T-helper 2 cell treated with Interferon-gamma antibody and Interleukin-4, amounts not matched to agents 100 ng/mL and 5 ng/mL, for 36 hours (primary cell): ENCODE data around the gene RBPMS2. TPM values are rescaled to one million over a fixed set of nuclear protein-coding genes. Genes with fewer than 3 reads are reported as not detected.

Experiments used
- intact Hi-C: fragments of 100-400 bp; cut with micrococcal nuclease; formaldehyde crosslinking; loops from one replicate; pipeline ENCODE4 v1.15.1; 2023
- total RNA-seq: library from RNA; stranded (reverse); gene quantifications from 2 replicates; pipeline ENCODE4 v1.2.3, GENCODE V29; 2022

RBPMS2 gene
- total RNA-seq, 1 donor from 2014 or later, result not detected

GRCh38 chr15:64783796-64784195, 8.4 kb upstream of the RBPMS2 start:
- intact Hi-C loops, result no loop called here

- intact Hi-C loops, result no loop called here
Measured at GRCh38 chr15:64782751-64783150, 7.4 kb upstream of the RBPMS2 start.

GRCh38 chr15:64781299-64781698, 5.9 kb upstream of the RBPMS2 start:
- intact Hi-C loops, result no loop called here

GRCh38 chr15:64780600-64781156, 5.3 kb upstream of the RBPMS2 start:
- intact Hi-C loops, result no loop called here

- intact Hi-C loops, result no loop called here
Measured at GRCh38 chr15:64779630-64780029, 4.2 kb upstream of the RBPMS2 start.

- intact Hi-C loops, result no loop called here
Measured at GRCh38 chr15:64779024-64779423, 3.6 kb upstream of the RBPMS2 start.

GRCh38 chr15:64776402-64776786, 1.0 kb upstream of the RBPMS2 start:
- intact Hi-C loops, result no loop called here

GRCh38 chr15:64774629-64775493, 528 bp downstream of the RBPMS2 start:
- intact Hi-C loops, result no loop called here

- intact Hi-C loops, result no loop called here
Measured at GRCh38 chr15:64774037-64774628, 1.3 kb downstream of the RBPMS2 start.

- intact Hi-C loops, result no loop called here
Measured at GRCh38 chr15:64773606-64774005, 1.8 kb downstream of the RBPMS2 start.

- intact Hi-C loops, result no loop called here
Measured at GRCh38 chr15:64772964-64773363, 2.4 kb downstream of the RBPMS2 start.

- intact Hi-C loops, result no loop called here
Measured at GRCh38 chr15:64772488-64772887, 2.9 kb downstream of the RBPMS2 start.

GRCh38 chr15:64770626-64771025, 4.8 kb downstream of the RBPMS2 start:
- intact Hi-C loops, result no loop called here

GRCh38 chr15:64767203-64767602, 8.2 kb downstream of the RBPMS2 start:
- intact Hi-C loops, result no loop called here

GRCh38 chr15:64766058-64766457, 9.3 kb downstream of the RBPMS2 start:
- intact Hi-C loops, result no loop called here

GRCh38 chr15:64763874-64764273, 11.5 kb downstream of the RBPMS2 start:
- intact Hi-C loops, result no loop called here

GRCh38 chr15:64763462-64763861, 11.9 kb downstream of the RBPMS2 start:
- intact Hi-C loops, result no loop called here

GRCh38 chr15:64763021-64763420, 12.4 kb downstream of the RBPMS2 start:
- intact Hi-C loops, result no loop called here

GRCh38 chr15:64762546-64762945, 12.8 kb downstream of the RBPMS2 start:
- intact Hi-C loops, result no loop called here

GRCh38 chr15:64761156-64761555, 14.2 kb downstream of the RBPMS2 start:
- intact Hi-C loops, result no loop called here

GRCh38 chr15:64760056-64760455, 15.3 kb downstream of the RBPMS2 start:
- intact Hi-C loops, result no loop called here

- intact Hi-C loops, result no loop called here
Measured at GRCh38 chr15:64755427-64755940, 19.9 kb downstream of the RBPMS2 start.
